IMR-90 (cell line): ENCODE measurements around the gene NAV2. TPM values are rescaled to one million over a fixed set of nuclear protein-coding genes. Genes with fewer than 3 reads are reported as not detected.

ENCODE experiments used
- ATAC-seq: fragments of 200-7000 bp; cut with Tn5 transposase; 2 replicates; pipeline ENCODE4 v1.9.1; 2020; ENCODE audit warnings: low read depth, mild to moderate bottlenecking, moderate library complexity
- BruUV-seq: library from RNA; stranded (reverse); fragments of 400-500 nt; replicated peaks from 2 replicates; lab custom pipeline; 2021; lab: Mats Ljungman, UMichigan
- CTCF ChIA-PET: fragments of 300-600 bp; formaldehyde crosslinking; extraction: SDS; loops from one replicate; lab custom pipeline; 2021; ENCODE audit warnings: antibody characterized with exemption; lab: Yijun Ruan, JAX
- POLR2A ChIA-PET: fragments of 300-600 bp; sonication (Branson Sonifier 250); formaldehyde crosslinking; loops from one replicate; lab custom pipeline; 2022; ENCODE audit warnings: antibody characterized with exemption; ENCODE audit not compliant: unreplicated experiment; lab: Charles Lee
- DNase-seq: peaks from one replicate; pipeline ENCODE4 v3.0.0; 2013
- H2AFZ ChIP-seq: replicated peaks from 2 replicates; pipeline ENCODE3; 2013; ENCODE audit warnings: low read length, mild to moderate bottlenecking; ENCODE audit not compliant: poor library complexity
- H2AK5ac ChIP-seq: 2 replicates; pipeline ENCODE4 v1.6.1; 2013; ENCODE audit warnings: low read depth, low read length, inconsistent platforms
- H2AK9ac ChIP-seq: replicated peaks from 2 replicates; pipeline ENCODE3; 2013; ENCODE audit warnings: mild to moderate bottlenecking, low read depth, low read length, moderate library complexity; ENCODE audit not compliant: poor library complexity
- H2BK120ac ChIP-seq: 2 replicates; pipeline ENCODE4 v1.6.1; 2013; ENCODE audit warnings: low read depth, low read length, inconsistent platforms
- H2BK15ac ChIP-seq: 3 replicates; pipeline ENCODE4 v1.6.1; 2013; ENCODE audit warnings: low read depth, low read length, inconsistent platforms
- H2BK20ac ChIP-seq: 2 replicates; pipeline ENCODE4 v1.6.1; 2013; ENCODE audit warnings: low read depth, mild to moderate bottlenecking, inconsistent platforms, low read length, moderate library complexity
- H2BK5ac ChIP-seq: 2 replicates; pipeline ENCODE4 v1.6.1; 2013; ENCODE audit warnings: mild to moderate bottlenecking, low read depth, low read length, inconsistent platforms; ENCODE audit not compliant: poor library complexity, severe bottlenecking
- H3K14ac ChIP-seq: replicated peaks from 2 replicates; pipeline ENCODE4 v1.6.1; 2013; ENCODE audit warnings: low read depth, low read length, inconsistent platforms
- H3K18ac ChIP-seq: 2 replicates; pipeline ENCODE4 v1.6.1; 2013; ENCODE audit warnings: low read depth, low read length, control low read depth
- H3K23ac ChIP-seq: 2 replicates; pipeline ENCODE4 v1.6.1; 2013; ENCODE audit warnings: low read depth, low read length, inconsistent platforms
- H3K27ac ChIP-seq: 2 replicates; pipeline ENCODE4 v1.5.1; 2013; ENCODE audit warnings: mild to moderate bottlenecking, control low read depth, low read length; ENCODE audit not compliant: insufficient read depth
- H3K27me3 ChIP-seq: 2 replicates; pipeline ENCODE4 v1.6.1; 2013; ENCODE audit warnings: low read length; ENCODE audit not compliant: control insufficient read depth, insufficient read depth
- H3K36me3 ChIP-seq: 2 replicates; pipeline ENCODE4 v1.6.1; 2013; ENCODE audit warnings: low read length, mixed read lengths; ENCODE audit not compliant: control insufficient read depth, insufficient read depth
- H3K4ac ChIP-seq: 2 replicates; pipeline ENCODE4 v1.6.1; 2013; ENCODE audit warnings: low read depth, low read length, inconsistent platforms
- H3K4me1 ChIP-seq: 2 replicates; pipeline ENCODE4 v1.6.1; 2013; ENCODE audit warnings: low read length, mixed read lengths; ENCODE audit not compliant: control insufficient read depth, insufficient read depth
- H3K4me2 ChIP-seq: 2 replicates; pipeline ENCODE4 v1.6.1; 2013; ENCODE audit warnings: low read depth, mild to moderate bottlenecking, control low read depth, low read length, moderate library complexity
- H3K4me3 ChIP-seq: 2 replicates; pipeline ENCODE4 v1.5.1; 2013; ENCODE audit warnings: low read depth, mild to moderate bottlenecking, control low read depth, low read length, moderate library complexity; ENCODE audit not compliant: insufficient read depth
- H3K56ac ChIP-seq: 2 replicates; pipeline ENCODE4 v1.6.1; 2013; ENCODE audit warnings: low read length, inconsistent platforms; ENCODE audit not compliant: insufficient read depth; ENCODE audit errors: extremely low read depth
- H3K79me1 ChIP-seq, 2 experiments: 2 replicates each; pipeline ENCODE4 v1.6.1; 2013; ENCODE audit warnings: low read length in 2 of 2, inconsistent platforms in 1 of 2, low read depth in 1 of 2
- H3K9ac ChIP-seq: 2 replicates; pipeline ENCODE4 v1.6.1; 2013; ENCODE audit warnings: low read depth, low read length, control low read depth
- H3K9me1 ChIP-seq: 2 replicates; pipeline ENCODE4 v1.6.1; 2013; ENCODE audit warnings: low read length, inconsistent platforms; ENCODE audit not compliant: insufficient read depth
- H3K9me3 ChIP-seq: 2 replicates; pipeline ENCODE4 v1.6.1; 2013; ENCODE audit warnings: low read length; ENCODE audit not compliant: control insufficient read depth, insufficient read depth
- H4K20me1 ChIP-seq: 2 replicates; pipeline ENCODE4 v1.6.1; 2013; ENCODE audit warnings: low read length, inconsistent platforms; ENCODE audit not compliant: insufficient read depth
- H4K5ac ChIP-seq: 2 replicates; pipeline ENCODE4 v1.6.1; 2013; ENCODE audit warnings: mild to moderate bottlenecking, low read depth, low read length, control low read depth
- H4K8ac ChIP-seq, 2 experiments: 2 replicates each; pipeline ENCODE4 v1.6.1; 2013; ENCODE audit warnings: low read depth in 2 of 2, low read length in 2 of 2, control low read depth in 1 of 2, inconsistent platforms in 1 of 2
- H4K91ac ChIP-seq: 2 replicates; pipeline ENCODE4 v1.6.1; 2013; ENCODE audit warnings: low read depth, low read length, inconsistent platforms; ENCODE audit not compliant: insufficient read depth
- CHD1 ChIP-seq: IDR thresholded peaks from 2 replicates; pipeline ENCODE4 v1.6.1; 2012; ENCODE audit warnings: low read depth, low read length, improper control_type of control experiment
- ELK1 ChIP-seq: fragments of 150-350 bp; IDR thresholded peaks from 2 replicates; pipeline ENCODE4 v1.6.1; 2016; ENCODE audit warnings: low read depth, mild to moderate bottlenecking, low read length, moderate library complexity, borderline replicate concordance
- MAZ ChIP-seq: IDR thresholded peaks from 2 replicates; pipeline ENCODE4 v1.6.1; 2012; ENCODE audit warnings: low read depth, mild to moderate bottlenecking, low read length, improper control_type of control experiment, moderate library complexity, borderline replicate concordance
- RCOR1 ChIP-seq: IDR thresholded peaks from 2 replicates; pipeline ENCODE4 v1.6.1; 2012; ENCODE audit warnings: mild to moderate bottlenecking, low read length, improper control_type of control experiment; ENCODE audit not compliant: insufficient replicate concordance
- RFX5 ChIP-seq: IDR thresholded peaks from 2 replicates; pipeline ENCODE4 v1.8.0; 2012; ENCODE audit warnings: low read depth, mild to moderate bottlenecking, low read length, moderate library complexity
- WGBS, 2 experiments: methylation state at CpG; one replicate each; pipeline versions ENCODE4 v1.1.5 to v1.1.7; 2013; ENCODE audit warnings: missing lambda C conversion rate in 2 of 2; ENCODE audit not compliant: insufficient read length in 1 of 2; ENCODE audit errors: extremely low coverage in 2 of 2; 5-methylcytosine and 5-hydroxymethylcytosine counted together
- dilution Hi-C: fragments of 300-500 bp; cut with HindIII; formaldehyde crosslinking; loops from one replicate; pipeline ENCODE4 v1.14.3; 2018; ENCODE audit warnings: low sequenced_read_pairs; ENCODE audit not compliant: unreplicated experiment
- in situ Hi-C: fragments of 300-500 bp; cut with MboI; formaldehyde crosslinking; loops from 3 replicates; pipeline ENCODE4 v1.14.3; 2019; ENCODE audit warnings: low sequenced_read_pairs, inconsistent platforms, mixed read lengths
- intact Hi-C: fragments of 100-400 bp; cut with micrococcal nuclease; formaldehyde crosslinking; loops from 2 replicates; pipeline ENCODE4 v1.10.0; 2022
- polyA plus RNA-seq, 3 experiments: library from polyadenylated mRNA; depleted of rRNA; stranded (reverse); fragments of >200 nt; gene quantifications; 2 replicates each; pipeline ENCODE4 v1.2.3, GENCODE V29; 2012; ENCODE audit warnings: low replicate concordance in 1 of 3
- total RNA-seq: library from RNA; depleted of rRNA; stranded (reverse); fragments of >200 nt; gene quantifications from 2 replicates; pipeline ENCODE4 v1.2.3, GENCODE V29; 2012

NAV2 gene
- total and polyA plus RNA-seq, 2 of the 4 experiments (the other 2 are of a cell fraction) = 4.5 to 12.6 TPM

DNA sequence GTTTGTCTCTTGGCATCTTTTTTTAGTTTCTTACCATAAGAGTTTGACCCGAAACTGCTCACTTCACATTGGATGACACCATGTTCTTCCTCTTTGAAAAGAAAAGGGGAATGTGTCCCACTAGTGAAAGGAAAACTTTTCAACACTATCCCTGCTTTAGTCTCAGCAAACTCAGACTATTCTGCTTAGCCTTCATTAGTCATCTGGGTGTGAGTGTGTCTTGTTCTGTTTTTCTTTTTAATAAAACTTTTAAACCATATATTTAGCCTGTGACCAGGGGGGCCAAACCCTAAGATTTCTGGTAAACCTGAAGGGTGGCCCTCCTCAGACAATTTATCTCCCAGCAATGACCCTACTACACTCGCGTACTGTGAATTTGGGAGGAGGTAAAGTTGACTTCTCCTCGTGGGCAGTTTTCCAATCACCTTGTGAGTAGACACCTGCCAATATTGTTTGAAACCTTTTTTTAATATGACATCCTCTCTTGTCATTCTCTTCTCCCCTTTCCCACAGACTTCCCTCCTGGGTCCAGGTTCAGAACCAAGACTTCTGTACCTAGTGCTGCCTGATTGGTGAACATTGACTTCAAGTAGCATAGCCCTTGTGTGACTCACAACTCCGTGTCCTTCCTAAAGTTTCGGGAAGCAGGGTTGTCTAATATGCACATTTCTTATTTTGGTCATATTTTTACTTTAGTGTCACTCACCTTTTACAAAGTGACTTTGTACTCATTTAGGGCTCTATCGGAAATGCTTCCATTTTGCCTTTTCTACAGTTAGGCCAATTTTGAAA, 407.7 kb downstream of the NAV2 start:
- H3K4me2 ChIP-seq = no peak overlapping the region
- no peak overlapping the region for H2BK5ac ChIP-seq
- no peak overlapping the region for H3K18ac ChIP-seq
- H2AK9ac ChIP-seq = no peak overlapping the region
- ChIA-PET CTCF (no interaction called here), POLR2A (no interaction called here)
- H3K79me1 ChIP-seq = no peaks in the 10 kb centered on the region; a peak in 1 of 4 replicates
- H3K9me1 ChIP-seq = no peaks in the 10 kb centered on the region; the same call in 1 of the 2 replicates
- in situ Hi-C loops = loop anchor here (10.0 kb wide), 1 partner anchor 386 kb away; no protein-coding TSS in a partner anchor
- no peak overlapping the region for H2AK5ac ChIP-seq
- H4K8ac ChIP-seq = no peak overlapping the region
- no peaks in the 10 kb centered on the region for H4K20me1 ChIP-seq
- no peak overlapping the region for H3K27ac ChIP-seq
- H3K36me3 ChIP-seq = peaks cover 24% of the 10 kb centered on the region
- no peak overlapping the region for H2BK120ac ChIP-seq
- ATAC-seq (no peak), DNase-seq (no peak)
- TF ChIP-seq CHD1 = no peak
- no peak for TF ChIP-seq ELK1
- TF ChIP-seq RFX5 = no peak
- no peak for TF ChIP-seq RCOR1
- TF ChIP-seq MAZ = no peak
- no peak overlapping the region for H4K5ac ChIP-seq
- intact Hi-C loops = no loop called here
- no peak overlapping the region for H3K14ac ChIP-seq
- no peak overlapping the region for H3K4me3 ChIP-seq
- H3K56ac ChIP-seq = no peak overlapping the region
- no peaks in the 10 kb centered on the region for H3K27me3 ChIP-seq
- H3K23ac ChIP-seq = no peak overlapping the region
- H2BK20ac ChIP-seq = no peak overlapping the region
- H3K9me3 ChIP-seq = no peaks in the 10 kb centered on the region
- H3K4ac ChIP-seq = no peak overlapping the region
- BruUV-seq = no TSS peak
- no peaks in the 10 kb centered on the region for H3K4me1 ChIP-seq
- dilution Hi-C loops = no loop called here
- H2AFZ ChIP-seq = no peak overlapping the region
- no peak overlapping the region for H4K91ac ChIP-seq
- no peak overlapping the region for H2BK15ac ChIP-seq
- H3K9ac ChIP-seq = no peak overlapping the region
- WGBS, 2 experiments = no CpG with 5 or more reads among the region's 7 CpGs
